Activated CD4-positive, alpha-beta T cell treated with anti-CD3 and anti-CD28 coated beads for 48 hours (primary cell): ENCODE results near the gene ZNF672.
A peak's percentile ranks its signal among the peaks of the same experiment; 100 is the strongest.
"Not testable (repeated sequence)": the region's sequence is repeated elsewhere in the genome, so short reads cannot be mapped to it uniquely, and the experiment has no call there.

Source experiments
- DNase-seq: peaks from one replicate; pipeline ENCODE4 v3.0.0-alpha.2; 2020

ZNF672 gene

GRCh38 chr1:248857201-248857600 lies 19.2 kb downstream of the ZNF672 start:
- DNase-seq, result no peak

GRCh38 chr1:248857749-248858095 lies 19.7 kb downstream of the ZNF672 start:
- DNase-seq, result no peak

- DNase-seq, result peak; percentile 53
Measured at GRCh38 chr1:248858096-248858890, 20.3 kb downstream of the ZNF672 start.

GRCh38 chr1:248858891-248859889 lies 21.2 kb downstream of the ZNF672 start, which contains the start of gene ZNF692:
Gene ZNF692 (minus strand): TSS chr1:248859085. CDS start chr1:248858309, 776 bp downstream.
- peak; percentile 98 for DNase-seq

GRCh38 chr1:248860007-248860406 lies 22.0 kb downstream of the ZNF672 start:
- DNase-seq, result no peak

DNA sequence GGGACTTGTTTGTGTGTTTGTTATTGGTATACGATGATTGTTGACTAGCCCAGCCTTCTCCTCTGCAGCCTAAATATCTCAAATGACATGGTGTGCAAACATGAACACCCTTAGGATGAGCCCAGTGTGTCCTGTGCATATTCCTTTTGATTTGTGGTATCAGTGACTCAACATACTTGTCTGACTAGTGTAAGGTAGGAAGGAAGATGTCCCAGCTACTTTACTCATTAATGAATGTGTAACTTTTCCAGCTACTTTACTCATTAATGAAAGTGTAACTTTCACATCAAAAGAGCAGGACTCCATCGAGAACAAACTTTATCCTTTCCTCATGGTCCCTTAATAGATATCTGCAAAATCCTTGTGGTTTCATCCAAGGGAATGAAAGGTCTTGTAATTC lies 23.6 kb downstream of the ZNF672 start:
- no peak for DNase-seq

GRCh38 chr1:248862695-248862997 lies 24.6 kb downstream of the ZNF672 start:
- no peak for DNase-seq

DNA sequence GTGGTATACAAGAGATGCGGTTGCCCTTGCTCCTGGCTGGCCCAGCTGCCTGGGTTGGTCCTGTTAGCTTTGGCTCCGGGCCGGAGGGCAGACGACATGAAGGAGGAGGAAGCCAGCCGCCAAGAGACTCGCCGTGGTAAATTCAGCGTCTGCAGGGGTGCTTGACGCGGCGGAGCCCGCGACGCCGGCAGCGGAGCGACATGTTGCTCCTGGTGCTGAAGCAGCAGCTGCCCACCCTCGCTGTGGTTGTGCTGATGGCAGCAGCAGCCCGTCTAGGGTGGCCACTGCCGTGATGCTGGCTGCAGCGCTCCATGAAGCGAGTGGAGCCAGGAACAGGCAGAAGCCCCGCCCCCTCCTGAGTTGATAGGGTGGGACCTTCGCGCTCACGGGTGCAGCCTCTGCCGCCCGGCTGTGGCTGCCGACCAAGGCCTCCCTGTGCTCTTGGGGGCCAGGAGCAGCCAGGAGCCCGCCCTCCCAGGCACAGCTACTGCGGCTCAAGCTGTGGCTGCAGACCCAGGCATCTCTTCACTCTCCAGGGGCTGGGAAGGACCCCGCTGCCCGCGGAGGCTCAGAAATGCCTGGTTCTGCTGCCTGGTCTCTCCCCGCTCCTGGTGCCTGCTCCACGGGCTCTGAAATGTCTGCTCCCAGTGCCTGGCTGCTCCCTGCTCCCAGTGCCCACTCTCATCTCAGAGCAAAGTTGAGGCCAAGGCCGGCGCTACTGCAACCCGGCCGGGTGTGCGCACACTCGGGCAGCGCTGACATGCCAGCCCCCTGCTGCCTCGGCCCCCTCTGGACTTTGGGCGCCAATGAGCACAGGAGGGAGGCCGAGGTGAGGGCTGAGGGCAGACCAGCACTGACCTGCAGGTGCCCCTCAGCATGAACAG lies 25.2 kb downstream of the ZNF672 start:
- DNase-seq, result peak; percentile 85

DNA sequence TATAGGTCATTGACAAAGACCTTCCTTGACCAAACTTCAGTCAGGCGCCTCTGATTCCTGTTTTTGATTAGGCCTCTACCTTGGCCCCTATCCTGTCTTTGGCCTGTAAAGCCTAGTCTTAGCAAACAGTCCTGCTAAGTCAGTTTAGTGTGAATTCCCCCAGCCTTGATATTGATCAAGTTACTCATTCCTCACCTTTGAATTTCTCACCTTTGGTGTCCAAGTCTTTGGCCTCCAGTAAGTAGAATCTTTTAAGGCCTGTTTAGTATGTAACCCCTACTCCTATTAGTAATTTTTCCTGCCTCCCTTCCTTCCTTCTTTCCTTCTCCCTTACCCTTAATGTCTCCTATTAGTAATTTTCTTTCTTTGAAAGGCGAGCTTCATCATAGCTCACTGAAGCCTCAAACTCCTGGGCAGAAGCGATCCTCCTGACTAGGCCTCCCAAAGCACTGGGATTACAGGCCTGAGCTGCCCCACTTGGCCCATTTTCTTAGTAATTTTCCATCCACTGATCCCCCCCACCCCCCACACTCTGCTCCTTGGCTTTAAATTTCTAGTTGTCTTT lies 33.9 kb downstream of the ZNF672 start:
- DNase-seq, result no peak

DNA sequence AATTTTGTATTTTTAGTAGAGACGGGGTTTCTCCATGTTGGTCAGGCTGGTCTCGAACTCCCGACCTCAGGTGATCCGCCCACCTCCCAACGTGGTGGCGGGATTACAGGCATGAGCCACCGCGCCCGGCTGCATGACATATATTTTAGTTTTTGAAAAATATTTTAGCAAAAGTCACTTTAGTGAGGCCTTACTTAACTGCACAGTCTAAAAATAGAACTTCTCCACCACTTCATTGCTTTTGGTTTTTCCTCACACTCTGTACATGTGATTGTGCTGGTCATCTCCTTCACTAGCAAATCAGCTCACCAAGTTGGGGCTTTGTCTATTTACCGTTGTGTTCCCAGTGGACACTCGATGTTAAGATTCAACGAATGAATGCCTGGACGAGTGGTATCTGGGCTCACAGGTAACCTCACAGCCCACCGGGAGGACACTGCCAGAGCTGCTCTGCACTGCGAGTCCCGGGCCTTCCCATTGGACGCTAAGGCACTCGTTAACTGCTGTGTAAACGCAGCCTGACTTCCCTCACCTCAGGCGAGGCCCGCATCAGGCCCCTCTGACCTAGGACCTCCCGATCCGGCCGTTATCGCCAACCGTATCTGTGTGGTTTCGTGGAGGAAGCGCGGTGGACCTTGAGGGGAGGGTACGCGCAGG lies 34.9 kb downstream of the ZNF672 start:
- peak; percentile 79 for DNase-seq

DNA sequence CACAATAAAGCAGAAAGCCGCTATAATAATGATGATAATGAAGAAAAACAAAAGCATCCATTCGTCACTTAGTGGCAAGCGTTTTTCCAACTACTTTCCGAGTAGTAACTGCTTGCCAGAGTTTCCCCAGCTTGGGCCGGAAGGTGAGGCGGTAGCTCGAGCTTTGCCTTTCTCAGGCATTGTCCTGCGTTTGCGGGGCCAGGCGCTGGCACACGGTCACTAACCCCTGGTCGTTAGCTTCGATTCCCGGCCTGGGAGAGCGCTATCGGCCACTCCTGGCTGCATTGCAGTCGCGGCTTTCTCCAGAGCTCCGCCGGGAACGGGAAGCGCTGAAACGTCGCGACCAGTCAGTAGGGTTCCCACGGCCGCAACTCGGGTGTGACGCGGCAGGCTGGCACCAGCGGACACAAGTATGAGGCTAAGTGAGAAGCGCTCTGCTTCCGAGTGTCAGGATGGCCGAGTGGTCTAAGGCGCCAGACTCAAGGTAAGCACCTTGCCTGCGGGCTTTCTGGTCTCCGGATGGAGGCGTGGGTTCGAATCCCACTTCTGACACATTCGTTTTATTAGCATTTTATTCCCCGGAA lies 35.5 kb downstream of the ZNF672 start:
- peak; percentile 97 for DNase-seq

GRCh38 chr1:248873993-248874533 lies 36.0 kb downstream of the ZNF672 start:
- DNase-seq, result peak; percentile 90

- DNase-seq, result no peak
Measured at GRCh38 chr1:248881261-248881660, 43.2 kb downstream of the ZNF672 start.

GRCh38 chr1:248882427-248882826 lies 44.4 kb downstream of the ZNF672 start:
- not testable (repeated sequence) for DNase-seq

DNA sequence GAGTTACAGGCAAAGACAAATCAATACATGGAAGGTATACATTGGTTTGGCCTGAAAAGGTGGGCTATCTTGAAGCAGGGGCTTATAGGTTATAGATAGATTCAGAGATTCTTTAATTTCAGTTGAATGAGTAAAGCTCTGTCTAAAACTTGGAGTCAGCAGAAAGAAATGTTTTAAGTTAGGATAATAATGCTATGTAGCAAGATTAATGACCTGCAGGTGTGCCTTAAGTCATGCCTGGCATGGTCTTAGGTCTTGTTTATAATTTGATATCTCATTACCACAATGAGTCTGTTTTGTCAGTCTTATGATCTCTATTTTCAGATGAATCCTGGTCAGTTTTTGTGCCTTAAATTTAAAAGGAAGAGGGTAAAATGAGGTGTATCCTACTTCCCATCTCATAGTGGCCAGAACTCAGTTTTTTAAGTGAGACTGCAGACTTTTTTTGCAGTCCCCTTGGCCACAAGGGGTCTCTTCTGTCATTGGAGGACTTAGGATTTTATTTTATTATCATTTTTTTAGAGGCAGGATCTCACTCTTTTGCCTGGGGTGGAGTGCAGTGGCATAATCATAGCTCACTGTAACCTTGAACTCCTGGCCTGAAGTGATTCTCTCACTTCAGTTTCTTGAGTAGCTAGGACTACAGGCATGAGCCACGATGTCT lies 46.7 kb downstream of the ZNF672 start:
- no peak for DNase-seq

DNA sequence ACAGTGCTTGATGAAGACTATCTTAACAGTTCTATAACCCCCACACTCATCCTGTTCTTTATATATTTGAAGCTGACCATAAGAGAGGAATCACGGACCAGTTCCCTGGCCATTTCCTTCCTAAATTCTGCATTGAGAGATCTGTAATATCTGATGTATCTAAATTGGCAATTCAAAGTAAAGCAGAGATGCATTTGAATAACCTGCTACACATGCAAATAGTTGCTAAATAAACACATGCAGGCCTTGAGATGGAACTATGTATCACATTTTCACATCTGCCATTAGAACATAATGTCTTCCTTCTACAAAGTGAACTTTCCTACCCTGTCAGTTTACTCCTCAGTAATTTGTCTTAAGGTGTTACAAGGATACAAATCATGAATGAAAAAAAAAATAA lies 47.6 kb downstream of the ZNF672 start:
- no peak for DNase-seq

- DNase-seq, result no peak
Measured at GRCh38 chr1:248886237-248886895, 48.3 kb downstream of the ZNF672 start.

- not testable (repeated sequence) for DNase-seq
Measured at GRCh38 chr1:248889914-248890243, 51.9 kb downstream of the ZNF672 start.

DNA sequence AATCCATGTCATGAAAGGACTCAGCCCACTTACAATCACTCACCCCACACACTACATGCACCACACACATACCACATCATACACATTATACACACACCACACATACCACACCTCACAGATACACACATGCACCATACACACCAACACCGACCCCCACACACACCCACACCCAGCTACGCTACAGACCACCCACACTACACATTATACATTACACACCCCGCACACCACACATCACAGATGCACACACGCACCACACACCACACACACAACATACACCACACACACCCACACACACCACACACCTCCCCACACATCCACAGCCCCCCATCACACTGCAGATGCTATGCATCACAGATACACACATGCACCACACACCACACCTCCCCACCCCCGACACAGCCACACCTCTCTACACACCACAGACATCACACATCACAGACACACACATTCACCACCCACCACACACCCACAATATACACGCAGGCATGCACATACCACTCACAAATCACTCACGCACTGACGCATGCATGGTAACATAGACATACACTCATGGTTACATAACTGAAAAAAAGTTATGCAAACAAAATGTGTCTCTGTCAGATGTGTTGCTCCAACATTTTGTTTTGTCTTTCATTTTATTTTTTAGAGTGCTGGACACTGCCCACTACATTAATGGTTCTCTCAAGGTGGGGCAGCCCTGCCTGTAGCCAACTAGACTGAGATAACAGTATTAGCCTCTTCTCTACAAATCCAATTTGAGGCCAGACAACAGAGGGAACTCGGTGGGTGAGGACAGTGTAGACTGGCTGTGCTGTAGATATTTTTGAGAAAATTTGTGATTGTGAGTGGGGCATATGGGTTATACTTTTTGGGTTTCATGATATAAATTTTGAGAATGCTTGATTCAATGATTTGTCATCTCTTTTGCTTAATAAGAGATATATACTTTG lies 52.8 kb downstream of the ZNF672 start:
- DNase-seq, result no peak
